ENCODE data around the gene B4GALT2.

GRCh38 chr1:43982808-43983207, 3.8 kb downstream of the B4GALT2 start:
- TF ChIP-seq CTCF (IDR thresholded peaks at IDR 0.05) (no peak), POLR2AphosphoS5 (IDR thresholded peaks at IDR 0.05) (no peak)
